GM19324 (cell line): Measurements from ENCODE around the gene MYLK4.
"Not testable (repeated sequence)": the region's sequence is repeated elsewhere in the genome, so short reads cannot be mapped to it uniquely, and the experiment has no call there.

Source experiments
- ATAC-seq: cut with Tn5 transposase; IDR thresholded peaks from one replicate; pipeline ENCODE4 v1.9.1; 2021; ENCODE audit warnings: mild to moderate bottlenecking, moderate library complexity; ENCODE audit not compliant: unreplicated experiment, low FRiP score

The MYLK4 gene

GRCh38 chr6:2780102-2780737 lies 29.5 kb upstream of the MYLK4 start:
- no peak for ATAC-seq

GRCh38 chr6:2777249-2777648 lies 26.5 kb upstream of the MYLK4 start:
- no peak for ATAC-seq

- ATAC-seq, result no peak
Measured at GRCh38 chr6:2775003-2775402, 24.3 kb upstream of the MYLK4 start.

- ATAC-seq, result no peak
Measured at GRCh38 chr6:2773449-2773848, 22.7 kb upstream of the MYLK4 start.

GRCh38 chr6:2772840-2773239 lies 22.1 kb upstream of the MYLK4 start:
- no peak for ATAC-seq

GRCh38 chr6:2771079-2771478 lies 20.4 kb upstream of the MYLK4 start:
- no peak for ATAC-seq

- no peak for ATAC-seq
Measured at GRCh38 chr6:2770171-2770570, 19.4 kb upstream of the MYLK4 start.

- no peak for ATAC-seq
Measured at GRCh38 chr6:2768696-2769095, 18.0 kb upstream of the MYLK4 start.

- no peak for ATAC-seq
Measured at GRCh38 chr6:2767657-2768524, 17.2 kb upstream of the MYLK4 start.

- ATAC-seq, result no peak
Measured at GRCh38 chr6:2766767-2767656, 16.3 kb upstream of the MYLK4 start.

- ATAC-seq, result peak; percentile 11
Measured at GRCh38 chr6:2765896-2766766, 15.4 kb upstream of the MYLK4 start.

GRCh38 chr6:2765166-2765895 lies 14.6 kb upstream of the MYLK4 start, which contains the start of gene WRNIP1:
Gene WRNIP1, plus strand, starts transcription at chr6:2765393. Its CDS starts 230 bp downstream, at chr6:2765623.
- peak; percentile 90 for ATAC-seq

GRCh38 chr6:2764610-2765165 lies 14.0 kb upstream of the MYLK4 start:
- ATAC-seq, result peak; percentile 63

- ATAC-seq, result no peak
Measured at GRCh38 chr6:2763876-2764540, 13.3 kb upstream of the MYLK4 start.

GRCh38 chr6:2763345-2763841 lies 12.7 kb upstream of the MYLK4 start:
- ATAC-seq, result no peak

GRCh38 chr6:2762868-2763267 lies 12.1 kb upstream of the MYLK4 start:
- ATAC-seq, result not testable (repeated sequence)

- ATAC-seq, result no peak
Measured at GRCh38 chr6:2760882-2761842, 10.4 kb upstream of the MYLK4 start.
